Activated gamma-delta T cell treated with anti-CD3 and anti-CD28 coated beads, Interleukin-2, amount 50 U/mL, for 16 hours (primary cell): ENCODE results near the gene PPBP.

Source experiments
- DNase-seq: peaks from one replicate; pipeline ENCODE4 v3.0.0-alpha.2; 2020; ENCODE audit warnings: low read depth

The PPBP gene

DNA sequence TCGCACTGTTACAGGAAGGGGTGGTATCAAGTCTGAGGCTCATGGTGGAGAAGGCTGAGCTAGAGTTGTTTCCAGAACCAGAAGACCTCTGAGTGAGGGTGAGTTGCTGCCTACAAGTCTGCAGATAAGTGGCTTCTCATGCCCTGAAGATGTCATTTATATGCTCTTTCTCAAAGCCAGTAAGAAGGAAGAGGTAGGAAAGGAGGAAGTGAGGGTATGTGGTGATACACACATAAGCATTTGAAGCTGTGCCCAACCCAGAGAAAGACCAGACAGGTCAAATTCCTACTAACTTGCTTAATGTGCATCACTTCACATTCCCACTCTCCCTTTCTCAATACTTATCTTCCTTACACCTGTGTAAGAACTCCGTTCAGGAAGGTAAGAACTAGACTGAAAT lies at the start of gene PPBP:
Gene PPBP, minus strand, starts transcription at position 130 of the 400 bp plus-strand sequence. Its CDS starts 87 bp downstream, at position 43.
- DNase-seq = no peak

DNA sequence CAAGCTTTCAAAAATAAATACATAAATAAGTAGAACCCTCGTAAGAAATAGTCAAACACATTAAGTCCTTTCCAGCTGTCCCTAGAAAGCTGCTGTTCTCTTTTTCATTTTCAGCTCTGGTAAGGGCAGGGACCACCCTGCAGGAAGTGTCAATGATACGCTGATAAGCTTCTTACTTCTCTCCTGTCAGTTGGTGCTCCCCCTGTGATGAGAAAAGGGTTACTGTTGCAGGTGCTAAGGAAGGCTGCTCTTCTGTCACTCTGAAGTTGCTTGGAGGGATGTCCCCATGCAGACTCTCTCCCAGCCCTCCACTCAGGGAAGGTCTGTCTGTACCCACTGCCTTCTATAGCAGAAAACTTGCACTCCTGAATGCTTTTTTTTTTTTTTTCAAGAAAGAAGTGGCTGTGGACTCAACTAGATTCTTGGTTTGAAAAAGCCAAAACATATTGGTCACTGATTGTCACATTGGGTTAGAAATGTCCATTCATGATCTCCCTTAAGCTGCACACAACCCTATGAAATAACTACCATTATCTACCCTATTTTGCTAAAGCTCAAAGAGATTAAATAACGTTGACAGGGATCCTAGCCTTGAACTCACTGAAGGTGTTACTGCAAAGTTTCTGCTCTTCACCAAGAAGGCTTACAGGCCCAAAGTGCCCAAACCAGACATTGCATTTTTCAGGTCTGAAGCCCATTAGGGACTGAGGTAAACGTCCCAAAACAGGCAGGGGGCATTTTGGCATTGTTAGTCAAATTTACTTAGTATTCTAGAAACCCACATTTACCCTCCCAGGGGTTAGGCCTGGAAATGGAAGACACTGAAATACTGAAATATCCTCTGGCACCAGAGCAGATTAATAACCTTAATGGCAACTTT lies 49.3 kb upstream of the PPBP start:
- DNase-seq = no peak

DNA sequence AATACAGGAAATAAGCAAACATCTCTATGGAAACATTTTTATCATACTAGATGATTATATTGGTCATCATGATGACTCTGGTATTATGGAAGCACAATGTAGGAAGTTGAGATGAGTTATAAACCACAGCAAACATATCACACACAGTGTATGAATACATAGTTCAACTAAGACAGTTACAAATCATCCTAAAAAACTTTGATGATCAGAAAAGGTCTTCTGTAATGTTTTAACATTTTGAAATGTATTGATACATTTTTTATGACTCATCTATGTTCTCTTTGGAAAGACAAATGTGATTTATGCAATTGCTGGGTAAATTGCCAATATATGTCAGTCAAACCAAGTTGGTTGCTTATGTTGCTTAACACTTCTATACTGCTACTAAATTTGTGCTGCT lies 45.7 kb upstream of the PPBP start:
- DNase-seq = no peak

DNA sequence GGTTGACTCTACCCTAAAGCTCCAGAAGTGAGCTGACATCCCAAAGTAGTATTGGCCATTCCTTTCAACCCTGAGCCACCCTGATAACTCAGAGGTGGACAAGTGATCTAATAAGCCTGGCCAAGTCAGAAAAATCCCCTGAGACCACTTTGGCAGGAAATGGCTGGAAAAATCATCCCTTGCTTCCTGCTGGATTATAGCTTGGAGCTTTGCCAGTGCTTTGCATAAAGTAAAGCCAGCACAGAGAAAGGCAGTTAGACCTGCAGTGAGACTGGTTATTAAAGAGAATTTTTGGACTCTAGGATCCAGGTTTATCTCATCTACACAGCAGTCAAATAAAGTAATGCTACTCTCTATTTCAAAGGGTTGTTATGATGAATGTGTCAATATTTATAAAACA lies 44.1 kb upstream of the PPBP start:
- DNase-seq = no peak

DNA sequence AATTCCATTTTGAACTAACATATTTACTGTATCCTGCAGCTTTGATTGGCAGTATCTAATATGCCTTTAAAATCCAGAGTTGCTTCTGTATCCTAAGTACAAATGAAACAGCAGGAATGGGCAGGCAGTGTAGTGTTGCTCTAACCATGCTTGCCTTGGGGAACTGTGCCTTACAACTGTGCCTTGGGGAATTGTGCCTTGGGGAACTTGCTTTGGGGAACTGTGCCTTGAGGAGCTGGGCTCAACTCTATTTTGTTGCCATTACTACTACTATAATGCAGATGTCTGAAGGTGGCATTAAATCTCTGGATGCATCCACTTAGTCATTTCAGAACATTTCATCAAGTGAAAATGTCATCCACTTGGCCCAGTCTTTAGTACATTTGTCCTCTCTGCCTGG lies 43.6 kb upstream of the PPBP start:
- DNase-seq = no peak

DNA sequence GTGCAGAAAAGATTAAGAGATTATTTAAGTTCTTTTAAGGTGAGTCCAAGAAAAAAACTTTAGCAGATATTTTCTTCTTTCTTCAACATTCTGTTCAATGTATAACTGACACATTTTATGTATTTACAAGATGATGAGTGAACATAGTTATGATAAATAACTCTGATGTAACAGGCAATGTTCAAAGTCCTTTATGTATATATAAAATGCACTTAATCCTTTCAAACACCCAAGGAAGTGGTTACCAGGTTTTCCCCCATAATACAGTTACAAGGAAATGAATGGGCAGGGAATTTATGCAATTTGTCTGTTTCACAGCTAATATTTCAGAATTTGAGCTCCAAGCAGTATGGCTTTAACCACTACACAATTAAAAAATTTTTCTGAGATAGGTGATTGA lies 42.3 kb upstream of the PPBP start:
- no peak for DNase-seq

DNA sequence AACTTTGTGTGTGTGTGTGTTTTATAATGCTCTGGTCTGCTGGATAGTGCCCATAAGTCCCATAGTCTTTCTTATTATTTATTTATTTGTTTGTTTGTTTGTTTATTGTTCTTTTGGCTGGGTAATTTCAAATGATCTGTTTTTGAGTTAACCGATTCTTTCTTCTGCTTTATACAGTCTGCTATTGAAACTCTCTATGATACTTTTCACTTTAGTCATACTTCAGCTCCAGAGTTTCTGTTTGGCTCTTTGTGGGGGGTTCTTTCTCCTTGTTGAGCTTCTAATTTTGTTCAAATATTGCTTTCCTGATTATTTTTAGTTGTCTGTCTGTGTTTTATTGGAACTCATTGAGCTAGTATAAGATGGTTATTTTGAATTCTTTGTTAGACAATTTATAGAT lies 40.5 kb upstream of the PPBP start:
- no peak for DNase-seq

- no peak for DNase-seq
Measured at GRCh38 chr4:74023709-74024108, 35.7 kb upstream of the PPBP start.

DNA sequence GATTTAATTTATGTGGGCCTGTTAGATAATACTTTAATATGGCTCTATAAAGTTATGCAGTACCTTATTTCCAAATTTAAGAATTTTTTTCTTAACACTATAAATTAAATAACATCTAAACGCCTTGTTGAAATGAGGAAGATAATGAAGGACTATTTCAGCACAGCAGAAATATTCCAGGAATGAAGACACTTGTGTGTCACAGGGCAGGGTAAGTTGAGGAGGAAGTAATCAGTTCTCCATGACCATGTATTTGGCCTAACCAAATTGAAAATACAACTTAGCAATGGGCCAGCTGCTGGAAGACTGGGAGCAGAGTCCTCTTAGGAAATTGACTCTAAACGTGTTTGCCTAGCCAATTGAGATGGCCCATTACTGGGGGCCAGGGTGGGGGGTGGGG lies 33.6 kb upstream of the PPBP start:
- no peak for DNase-seq

- no peak for DNase-seq
Measured at GRCh38 chr4:74018771-74019170, 30.8 kb upstream of the PPBP start.

- no peak for DNase-seq
Measured at GRCh38 chr4:74018116-74018515, 30.1 kb upstream of the PPBP start.

DNA sequence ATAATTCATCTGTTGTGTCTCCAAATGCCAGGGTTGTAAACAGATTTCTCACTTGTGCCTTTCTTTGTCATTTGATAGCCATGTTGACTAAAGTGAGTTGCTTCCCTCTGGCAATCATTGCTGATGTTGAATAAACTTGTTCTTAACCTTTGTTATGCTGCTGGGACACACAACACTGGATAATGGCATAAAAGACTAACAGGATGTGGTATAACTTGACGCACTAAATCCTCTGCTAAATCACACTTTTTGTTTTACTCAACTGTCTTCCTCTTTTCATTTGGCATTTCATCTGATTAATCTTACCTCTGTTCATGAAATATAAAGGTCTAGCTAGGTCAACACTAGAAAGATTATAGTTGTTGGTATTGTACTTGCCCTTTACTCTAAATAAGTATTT lies 28.1 kb upstream of the PPBP start:
- DNase-seq = no peak

GRCh38 chr4:74015126-74015780 lies 27.3 kb upstream of the PPBP start:
- no peak for DNase-seq

- DNase-seq = no peak
Measured at GRCh38 chr4:74014332-74014731, 26.3 kb upstream of the PPBP start.

- DNase-seq = no peak
Measured at GRCh38 chr4:74013264-74013663, 25.3 kb upstream of the PPBP start.

GRCh38 chr4:74012130-74012529 lies 24.1 kb upstream of the PPBP start:
- no peak for DNase-seq

DNA sequence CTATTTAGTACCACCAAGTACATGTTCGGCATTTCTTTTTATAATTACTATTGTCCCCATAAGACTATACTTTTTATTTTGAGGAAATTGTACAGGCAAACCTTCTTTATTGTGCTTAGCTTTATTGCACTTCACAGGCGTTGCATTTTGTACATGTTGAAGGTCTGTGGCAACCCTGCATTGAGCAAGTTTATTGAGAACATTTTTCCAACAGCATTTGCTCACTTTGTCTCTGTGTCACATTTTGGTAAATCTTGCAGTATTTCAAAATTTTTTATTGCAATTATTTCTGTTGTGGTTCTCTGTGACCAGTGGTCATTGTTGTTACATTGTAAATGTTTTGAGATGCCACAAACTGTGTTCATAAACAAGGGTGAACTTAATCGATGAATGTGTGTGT lies 21.3 kb upstream of the PPBP start:
- DNase-seq = no peak

GRCh38 chr4:74006009-74006476 lies 18.1 kb upstream of the PPBP start:
- DNase-seq = no peak

DNA sequence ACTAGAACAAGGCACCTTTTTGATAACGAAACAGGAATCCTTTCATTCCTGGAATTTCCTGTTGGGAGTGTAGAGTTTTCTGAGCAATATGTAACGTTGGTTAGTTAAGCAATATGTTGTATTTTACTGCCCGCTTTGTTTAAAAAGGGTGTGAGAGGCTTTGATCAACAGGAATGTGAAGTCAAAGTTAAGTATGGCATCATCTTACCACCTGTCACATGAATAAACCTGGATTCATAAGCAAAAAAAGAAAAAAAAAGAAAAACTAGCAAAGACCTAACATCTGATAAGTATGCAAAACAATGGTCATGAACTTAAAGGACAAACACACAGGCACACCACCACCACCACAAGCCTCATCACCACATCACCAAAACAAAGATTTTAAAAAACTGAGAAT lies 17.5 kb upstream of the PPBP start:
- no peak for DNase-seq

DNA sequence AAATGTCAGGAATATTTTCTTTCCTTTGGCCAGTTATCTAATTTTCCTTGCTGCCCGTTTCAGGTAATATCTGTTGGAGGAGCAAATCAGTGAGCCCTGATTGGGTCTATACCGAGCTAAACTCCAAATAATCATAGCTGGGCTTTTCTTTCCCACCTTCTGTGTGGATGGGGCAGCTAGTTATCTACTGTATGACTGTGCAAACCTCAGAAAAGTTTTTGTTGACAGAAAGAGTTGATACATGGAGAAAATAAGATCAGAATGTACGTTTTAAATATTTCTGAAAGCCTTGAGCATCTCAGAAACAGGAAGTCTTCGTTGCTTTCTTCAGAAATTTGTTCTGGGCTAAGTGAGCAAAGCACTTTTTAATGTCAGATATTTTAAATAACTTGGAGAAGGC lies 16.7 kb upstream of the PPBP start:
- DNase-seq = no peak

- no peak for DNase-seq
Measured at GRCh38 chr4:74000301-74000700, 12.3 kb upstream of the PPBP start.

DNA sequence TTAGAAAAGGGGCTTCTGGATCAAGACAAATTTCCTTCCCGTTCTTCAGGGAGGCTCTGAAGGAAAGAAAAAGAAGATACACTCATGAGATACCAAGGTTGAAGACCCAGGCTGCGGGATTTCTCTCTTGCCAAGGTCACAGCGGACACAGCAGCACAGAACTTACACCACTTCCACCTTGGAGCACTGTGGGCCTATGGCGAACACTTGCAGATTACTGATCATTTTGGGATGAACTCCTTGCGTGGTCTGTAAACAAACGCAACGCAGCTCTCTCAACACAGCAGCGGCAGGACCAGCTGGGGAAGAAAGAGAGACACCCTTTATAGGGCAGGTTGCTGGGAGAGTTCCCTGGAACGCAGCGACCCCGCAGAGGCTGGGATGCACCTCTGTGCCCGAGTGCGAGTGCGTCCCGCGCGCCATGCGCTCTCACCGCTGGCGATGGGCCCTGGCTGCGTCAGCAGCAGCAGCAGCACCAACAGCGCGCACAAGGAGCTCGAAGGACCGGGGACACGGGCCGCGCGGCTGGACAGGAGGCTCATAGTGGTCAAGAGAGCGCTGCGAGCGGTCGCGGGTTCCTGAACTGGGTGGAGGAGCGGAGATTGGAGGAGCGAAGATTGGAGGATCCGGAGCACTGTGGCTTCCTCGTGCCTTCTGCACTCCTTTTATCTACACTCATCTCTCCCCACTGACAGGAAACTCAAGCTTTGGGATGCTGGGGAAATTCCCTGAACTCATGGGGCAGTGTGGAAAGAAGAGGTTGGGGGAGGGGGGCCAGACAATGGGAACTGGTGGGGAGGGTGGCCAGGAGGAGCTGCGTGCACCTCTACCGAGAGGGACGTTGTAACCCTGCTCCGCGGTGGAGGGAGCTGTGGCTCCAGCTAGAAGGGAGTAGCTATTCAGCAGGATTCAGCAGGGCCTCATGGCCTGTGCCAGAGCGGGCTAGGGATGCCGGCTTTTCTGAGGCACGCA lies 10.3 kb upstream of the PPBP start, which contains the start of gene CXCL5:
Gene CXCL5, minus strand, starts transcription at position 638 of the 972 bp plus-strand sequence. Its CDS starts 96 bp downstream, at position 542.
- DNase-seq = no peak
